ENCODE results near the gene PRKCQ.

The PRKCQ gene

DNA sequence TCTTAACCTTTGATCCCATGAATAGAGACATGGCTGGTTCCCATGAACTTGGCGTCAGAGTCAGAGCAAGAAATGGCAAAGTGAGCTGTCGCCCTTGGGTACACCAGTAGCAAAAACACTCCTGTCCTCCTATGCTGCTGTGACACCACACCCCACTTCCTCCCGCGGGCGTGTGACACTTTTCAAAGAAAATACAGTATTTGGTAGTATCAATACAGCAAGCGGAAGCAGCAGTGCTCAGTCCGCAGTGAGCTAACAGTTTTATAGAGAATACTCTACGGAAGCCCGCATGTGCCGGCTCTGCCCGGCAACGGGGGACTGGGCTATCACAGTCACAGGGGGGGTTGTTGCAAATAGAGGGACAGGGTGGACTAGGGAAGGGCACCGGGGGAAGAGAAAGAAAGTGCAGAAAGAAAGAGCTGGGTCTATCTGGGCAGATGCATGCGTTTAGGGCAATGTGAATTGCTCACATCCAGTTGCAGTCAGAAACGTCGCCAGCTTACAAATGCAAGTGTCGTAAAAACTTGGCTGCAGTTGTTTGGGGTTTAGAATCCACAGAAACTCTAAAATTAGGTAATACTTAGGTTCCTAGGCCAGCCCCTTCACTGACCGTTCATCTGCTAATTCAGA lies 49.8 kb downstream of the PRKCQ start:
- in situ Hi-C loops (cut with HindIII; ENCODE audit: low sequenced_read_pairs), result no loop called here

GRCh38 chr10:6528198-6528950 lies 51.7 kb downstream of the PRKCQ start:
- in situ Hi-C loops (cut with HindIII; ENCODE audit: low sequenced_read_pairs), result no loop called here

- in situ Hi-C loops (cut with HindIII; ENCODE audit: low sequenced_read_pairs), result no loop called here
Measured at GRCh38 chr10:6525599-6526165, 54.4 kb downstream of the PRKCQ start.

DNA sequence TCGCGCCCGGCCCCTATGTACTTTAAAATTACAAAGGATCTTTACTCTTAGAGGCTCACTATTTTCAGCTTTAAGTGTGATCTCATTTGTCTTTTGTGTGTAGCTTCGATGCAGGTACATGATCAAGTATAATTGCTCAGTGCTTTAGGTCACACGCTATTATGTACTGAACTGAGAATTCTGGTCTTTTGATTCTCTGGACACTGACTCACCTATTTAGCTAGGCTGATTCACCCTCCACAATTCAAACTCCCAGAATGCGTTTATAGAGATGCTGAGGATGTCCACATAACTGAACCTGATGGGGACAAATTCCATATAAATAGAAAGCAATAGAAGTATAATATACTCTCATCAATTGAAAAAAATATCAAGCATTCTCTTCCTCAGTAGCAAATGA lies 57.8 kb downstream of the PRKCQ start:
- in situ Hi-C loops (cut with HindIII; ENCODE audit: low sequenced_read_pairs), result no loop called here

DNA sequence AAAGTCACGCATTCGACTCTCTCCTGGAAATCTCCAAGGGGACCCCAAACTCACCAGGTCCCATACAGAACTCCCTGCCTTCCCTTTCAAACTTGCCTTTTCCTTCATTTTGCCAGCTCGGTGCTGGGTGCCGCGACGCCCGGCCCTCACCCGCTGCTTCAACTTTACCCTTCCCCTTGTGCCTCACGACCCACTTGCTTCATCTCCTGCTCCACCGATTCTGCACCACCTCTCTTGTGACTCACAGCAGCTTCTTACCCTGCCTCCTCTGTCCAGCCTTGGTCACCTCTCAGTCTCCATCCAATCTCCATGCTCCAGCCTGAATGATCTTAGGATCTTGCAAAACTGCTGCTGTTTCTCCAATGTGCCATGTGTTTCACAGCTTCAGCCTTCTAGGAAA lies 59.9 kb downstream of the PRKCQ start:
- in situ Hi-C loops (cut with HindIII; ENCODE audit: low sequenced_read_pairs), result no loop called here

DNA sequence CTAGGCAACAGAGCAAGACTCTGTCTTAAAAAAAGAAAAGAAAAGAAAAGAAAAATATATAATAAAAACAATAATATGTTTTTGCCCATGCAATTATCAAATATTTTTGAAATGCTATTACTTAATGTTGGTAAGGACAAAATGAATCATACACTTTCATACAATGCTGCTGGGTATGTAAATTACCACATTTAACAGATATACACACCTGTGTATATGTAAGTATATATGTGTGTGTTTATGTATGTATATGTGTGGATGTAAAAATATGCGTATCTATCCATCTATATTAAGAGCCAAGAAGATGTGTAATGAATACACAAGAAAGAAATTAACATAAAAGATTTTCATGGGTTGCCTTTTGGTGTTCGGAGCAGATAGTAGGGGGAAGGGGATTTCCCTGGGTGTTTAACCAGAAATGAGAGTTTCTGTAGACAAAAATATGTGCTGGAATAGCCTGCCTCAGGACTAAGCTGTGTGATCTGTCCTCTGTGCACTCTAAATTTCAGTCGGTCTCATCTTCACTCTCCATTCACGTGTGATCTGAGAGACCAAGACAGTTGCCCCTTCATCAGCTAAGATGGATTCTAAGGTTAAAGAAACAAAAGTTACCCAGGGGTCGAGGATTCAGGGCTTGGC lies 61.2 kb downstream of the PRKCQ start:
- in situ Hi-C loops (cut with HindIII; ENCODE audit: low sequenced_read_pairs), result no loop called here

- in situ Hi-C loops (cut with HindIII; ENCODE audit: low sequenced_read_pairs), result no loop called here
Measured at GRCh38 chr10:6516929-6517284, 63.2 kb downstream of the PRKCQ start.

DNA sequence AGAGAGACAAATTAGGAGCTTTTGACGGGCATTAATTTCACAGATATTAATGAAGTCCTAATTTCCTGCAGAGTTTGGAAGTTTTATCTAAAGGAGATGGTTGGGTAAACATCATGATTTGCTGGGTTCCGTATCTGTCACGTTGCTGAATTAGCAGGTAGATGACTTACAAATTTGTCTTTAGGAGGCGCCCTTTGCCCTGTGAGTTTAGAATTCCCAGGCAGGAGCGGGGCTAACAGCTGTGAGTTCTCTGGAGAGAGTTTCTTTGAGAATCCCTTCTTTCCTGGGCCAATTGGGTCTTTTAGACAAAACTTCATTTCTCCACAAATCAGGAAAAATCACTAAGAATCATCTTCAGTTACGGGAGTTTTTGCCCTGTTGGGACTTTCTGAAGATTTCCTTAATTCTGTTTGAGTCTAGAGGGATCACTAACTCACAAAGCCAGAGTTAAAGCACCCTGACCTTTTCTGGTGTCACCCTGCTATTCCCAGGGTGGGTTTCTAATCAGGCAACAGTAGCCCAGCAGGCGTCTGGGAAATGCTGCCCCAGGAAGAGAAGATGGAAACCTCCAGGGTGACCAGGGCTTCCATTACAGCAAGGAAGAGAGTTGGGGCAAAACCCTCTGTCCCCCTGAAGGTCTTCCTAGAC lies 63.7 kb downstream of the PRKCQ start:
- in situ Hi-C loops (cut with HindIII; ENCODE audit: low sequenced_read_pairs), result no loop called here

GRCh38 chr10:6514844-6515780 lies 65.0 kb downstream of the PRKCQ start:
- in situ Hi-C loops (cut with HindIII; ENCODE audit: low sequenced_read_pairs), result no loop called here

DNA sequence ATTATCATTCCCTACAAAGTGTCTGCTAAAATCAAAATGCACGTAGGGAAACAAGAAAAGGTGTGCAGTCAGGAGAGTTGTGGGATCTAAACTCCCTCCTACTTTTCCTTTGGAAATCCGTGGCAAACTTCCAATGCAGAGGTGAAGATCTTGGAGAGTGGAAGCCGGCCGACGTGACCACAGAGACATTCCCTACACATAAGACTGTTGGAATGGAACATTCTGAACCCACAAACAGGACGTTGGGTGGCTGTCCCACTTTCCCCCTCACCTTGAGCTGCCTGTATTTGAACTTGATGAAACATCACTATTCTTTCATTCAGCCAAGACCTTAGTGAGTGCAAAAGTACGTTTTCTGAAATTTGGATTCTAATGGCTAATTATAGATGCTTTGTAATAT lies 65.9 kb downstream of the PRKCQ start:
- in situ Hi-C loops (cut with HindIII; ENCODE audit: low sequenced_read_pairs), result no loop called here

- in situ Hi-C loops (cut with HindIII; ENCODE audit: low sequenced_read_pairs), result no loop called here
Measured at GRCh38 chr10:6513476-6513875, 66.6 kb downstream of the PRKCQ start.

DNA sequence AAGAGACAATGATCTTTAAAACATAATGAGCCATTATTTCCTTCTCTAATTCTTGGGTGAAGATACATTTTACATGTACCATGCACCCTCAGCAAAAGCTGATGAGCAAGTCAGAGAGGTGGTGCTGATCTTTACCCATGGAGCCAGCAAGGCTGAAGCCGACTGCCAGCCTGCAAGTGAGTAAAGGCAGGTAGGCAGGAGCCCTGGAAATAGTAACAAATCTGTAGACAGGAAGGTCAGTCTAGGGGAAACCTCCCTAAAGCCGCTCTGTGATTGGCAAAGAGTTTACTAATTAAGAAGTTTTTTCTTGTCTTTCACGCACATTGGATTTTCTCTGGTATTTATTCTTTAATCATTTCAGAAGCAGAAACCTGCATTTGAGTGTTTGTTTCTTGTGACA lies 67.9 kb downstream of the PRKCQ start:
- in situ Hi-C loops (cut with HindIII; ENCODE audit: low sequenced_read_pairs), result no loop called here

DNA sequence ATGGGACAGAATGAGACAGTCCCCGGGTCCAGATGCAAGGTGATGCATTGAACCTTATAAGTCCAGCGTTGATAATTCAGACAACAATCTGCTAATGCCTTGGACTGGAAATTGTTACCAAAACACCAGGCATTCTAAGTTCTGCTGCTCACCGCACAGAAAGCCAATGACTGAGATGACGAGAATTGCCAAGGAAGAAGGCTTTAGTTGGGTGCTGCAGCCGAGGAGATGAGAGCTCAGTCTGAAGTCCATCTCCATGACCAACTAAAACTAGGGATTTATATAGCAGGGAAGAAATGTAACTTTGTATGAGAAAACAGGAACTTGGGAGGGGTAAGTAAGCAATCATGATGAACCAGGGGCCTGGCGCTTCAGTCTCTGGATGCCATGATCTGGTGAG lies 68.7 kb downstream of the PRKCQ start:
- in situ Hi-C loops (cut with HindIII; ENCODE audit: low sequenced_read_pairs), result no loop called here

- in situ Hi-C loops (cut with HindIII; ENCODE audit: low sequenced_read_pairs), result loop anchor here (5.0 kb wide), 1 partner anchor 60 kb away; no protein-coding TSS in a partner anchor
Measured at GRCh38 chr10:6507311-6507710, 72.8 kb downstream of the PRKCQ start.

GRCh38 chr10:6505300-6505699 lies 74.8 kb downstream of the PRKCQ start:
- in situ Hi-C loops (cut with HindIII; ENCODE audit: low sequenced_read_pairs), result loop anchor here (5.0 kb wide), 1 partner anchor 58 kb away; no protein-coding TSS in a partner anchor

DNA sequence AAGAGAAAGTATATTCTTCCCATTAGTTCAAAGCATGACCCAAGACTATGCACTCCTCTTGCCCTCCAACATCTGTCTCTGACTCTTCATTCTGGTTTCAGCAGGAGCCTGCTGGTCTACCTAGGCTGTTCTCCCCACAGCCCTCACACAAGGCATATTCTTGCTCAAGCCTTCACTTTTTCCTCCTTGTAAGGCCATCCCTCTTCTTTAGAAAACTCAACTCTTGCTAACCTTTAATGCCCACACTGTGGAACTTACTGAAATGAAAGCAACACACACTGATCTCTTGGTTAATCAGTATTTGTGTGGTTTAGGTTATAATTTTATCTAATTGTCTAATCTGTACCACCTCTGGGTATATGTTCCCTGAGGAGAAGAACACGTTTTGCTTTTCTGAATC lies 75.8 kb downstream of the PRKCQ start:
- in situ Hi-C loops (cut with HindIII; ENCODE audit: low sequenced_read_pairs), result no loop called here

GRCh38 chr10:6503171-6503570 lies 76.9 kb downstream of the PRKCQ start:
- in situ Hi-C loops (cut with HindIII; ENCODE audit: low sequenced_read_pairs), result no loop called here

GRCh38 chr10:6501931-6502330 lies 78.1 kb downstream of the PRKCQ start:
- in situ Hi-C loops (cut with HindIII; ENCODE audit: low sequenced_read_pairs), result no loop called here

GRCh38 chr10:6499974-6500373 lies 80.1 kb downstream of the PRKCQ start:
- in situ Hi-C loops (cut with HindIII; ENCODE audit: low sequenced_read_pairs), result no loop called here

GRCh38 chr10:6498771-6499170 lies 81.3 kb downstream of the PRKCQ start:
- in situ Hi-C loops (cut with HindIII; ENCODE audit: low sequenced_read_pairs), result no loop called here
